Astrocyte of the cerebellum (primary cell): ENCODE results near the gene RHEB.

Source experiments
- DNase-seq: peaks from one replicate; pipeline ENCODE4 v3.0.0-alpha.2; 2011; ENCODE audit warnings: low read depth
- H3K4me3 ChIP-seq: 2 replicates; pipeline ENCODE4 v1.5.1; 2011; ENCODE audit warnings: mild to moderate bottlenecking, low read depth, low read length, moderate library complexity
- in situ Hi-C: cut with HindIII; loops from 2 replicates; pipeline ENCODE4 v1.10.0; 2017; ENCODE audit warnings: low sequenced_read_pairs
- TF ChIP-seq, protein P1 (sequence below): IDR thresholded peaks from 2 replicates; pipeline ENCODE4 v1.5.1; 2012; ENCODE audit warnings: low read length, low read depth, moderate library complexity, mild to moderate bottlenecking; ENCODE audit errors: missing control alignments

The RHEB gene

DNA sequence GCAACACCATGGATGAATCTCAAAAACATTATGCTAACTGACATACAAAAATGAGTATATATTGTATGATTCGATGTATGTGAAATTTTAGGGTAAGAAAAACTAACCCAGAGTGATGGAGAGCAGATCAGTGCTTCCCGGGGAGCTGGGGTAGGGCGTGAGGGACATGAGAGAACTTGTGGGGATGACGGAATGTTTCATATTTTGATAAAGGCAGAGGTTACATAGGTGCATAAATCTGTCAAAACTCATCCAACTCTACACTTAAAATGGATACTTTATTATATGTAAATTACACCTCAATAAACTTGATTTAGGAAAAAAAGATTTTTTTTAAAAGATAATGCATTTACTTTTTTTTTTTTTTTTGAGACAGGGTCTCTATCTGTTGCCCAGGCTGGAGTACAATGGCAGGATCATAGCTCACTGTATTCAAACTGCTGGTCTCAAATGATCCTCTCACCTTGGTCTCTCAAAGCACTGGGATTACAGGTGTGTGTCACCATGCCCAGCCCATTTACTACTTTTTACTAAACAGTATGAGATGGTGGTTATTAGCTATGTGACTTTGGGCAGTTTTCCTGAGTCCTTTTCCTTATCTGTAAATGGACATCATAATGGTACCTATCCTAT lies 13.7 kb downstream of the RHEB start:
- in situ Hi-C loops: no loop called here
- no peak for DNase-seq
- TF ChIP-seq, protein P1, sequence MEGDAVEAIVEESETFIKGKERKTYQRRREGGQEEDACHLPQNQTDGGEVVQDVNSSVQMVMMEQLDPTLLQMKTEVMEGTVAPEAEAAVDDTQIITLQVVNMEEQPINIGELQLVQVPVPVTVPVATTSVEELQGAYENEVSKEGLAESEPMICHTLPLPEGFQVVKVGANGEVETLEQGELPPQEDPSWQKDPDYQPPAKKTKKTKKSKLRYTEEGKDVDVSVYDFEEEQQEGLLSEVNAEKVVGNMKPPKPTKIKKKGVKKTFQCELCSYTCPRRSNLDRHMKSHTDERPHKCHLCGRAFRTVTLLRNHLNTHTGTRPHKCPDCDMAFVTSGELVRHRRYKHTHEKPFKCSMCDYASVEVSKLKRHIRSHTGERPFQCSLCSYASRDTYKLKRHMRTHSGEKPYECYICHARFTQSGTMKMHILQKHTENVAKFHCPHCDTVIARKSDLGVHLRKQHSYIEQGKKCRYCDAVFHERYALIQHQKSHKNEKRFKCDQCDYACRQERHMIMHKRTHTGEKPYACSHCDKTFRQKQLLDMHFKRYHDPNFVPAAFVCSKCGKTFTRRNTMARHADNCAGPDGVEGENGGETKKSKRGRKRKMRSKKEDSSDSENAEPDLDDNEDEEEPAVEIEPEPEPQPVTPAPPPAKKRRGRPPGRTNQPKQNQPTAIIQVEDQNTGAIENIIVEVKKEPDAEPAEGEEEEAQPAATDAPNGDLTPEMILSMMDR: no peak
- no peak overlapping the region for H3K4me3 ChIP-seq

GRCh38 chr7:151505433-151505832 lies 14.3 kb downstream of the RHEB start:
- in situ Hi-C loops: no loop called here
- no peak for DNase-seq
- TF ChIP-seq, protein P1: no peak
- H3K4me3 ChIP-seq: no peak overlapping the region

DNA sequence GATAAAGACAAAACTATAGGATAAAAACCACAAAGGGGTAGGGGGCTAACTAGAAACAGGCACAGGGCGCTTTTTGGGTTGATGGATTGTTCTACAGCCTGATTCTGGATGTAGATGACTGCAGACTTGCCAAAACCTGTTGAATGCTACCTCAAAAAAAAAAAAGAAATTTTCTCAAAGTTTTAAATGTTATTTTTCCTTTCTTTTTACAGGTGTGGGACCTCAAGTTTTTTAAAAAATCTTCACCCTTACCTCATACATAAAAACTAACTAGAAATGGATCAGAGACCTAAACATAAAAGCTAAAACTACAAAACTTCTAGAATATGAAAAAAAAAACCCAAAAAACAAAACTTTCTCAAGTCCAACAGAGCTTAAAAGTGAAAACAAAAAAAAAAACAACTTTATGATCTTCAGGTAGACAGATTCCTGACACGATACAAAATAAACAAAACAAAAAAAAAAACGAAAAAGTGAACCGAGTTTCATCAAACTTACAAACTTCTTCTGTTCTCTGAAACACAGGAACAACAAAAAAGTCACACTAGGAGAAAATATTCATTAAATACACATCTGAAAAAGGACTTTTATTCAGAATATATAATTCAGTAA lies 14.9 kb downstream of the RHEB start:
- in situ Hi-C loops: no loop called here
- TF ChIP-seq, protein P1: no peak

DNA sequence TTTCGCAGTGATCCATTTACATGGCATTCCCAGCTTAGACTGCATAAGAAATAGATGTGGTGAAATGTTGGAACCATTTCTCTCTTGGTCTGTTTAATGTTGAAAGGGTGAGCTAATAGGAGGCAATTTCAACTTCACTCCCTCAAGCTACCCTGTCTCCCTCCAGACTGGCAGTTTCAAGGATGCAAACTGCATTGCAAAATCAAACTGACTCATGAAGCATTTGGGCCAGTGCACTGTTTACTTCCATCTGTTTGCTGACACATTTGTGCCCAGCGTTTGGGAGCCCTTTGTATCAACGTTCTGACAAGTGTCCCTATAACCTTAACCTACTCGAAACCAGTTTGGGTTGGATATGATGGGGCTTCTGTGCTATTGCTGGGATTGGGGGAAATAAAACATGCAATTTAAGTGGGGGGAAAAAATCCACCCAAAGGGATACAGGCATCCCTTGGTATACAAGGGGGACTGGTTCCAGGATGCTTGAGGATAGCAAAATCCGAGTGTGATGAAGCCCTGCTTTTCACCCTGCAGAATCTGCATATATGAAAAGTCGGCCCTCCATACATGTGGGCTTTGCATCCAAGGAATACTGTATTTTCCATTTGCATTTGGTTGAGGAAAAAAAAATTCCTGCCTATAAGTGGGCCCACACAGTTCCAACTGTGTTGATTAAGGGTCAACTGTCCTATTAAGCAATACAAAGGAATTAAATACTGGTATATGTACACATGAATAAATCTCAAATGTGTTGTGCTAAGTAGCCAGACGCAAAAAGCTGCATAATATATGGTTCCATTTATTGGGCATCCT lies 15.6 kb downstream of the RHEB start:
- DNase-seq: no peak
- TF ChIP-seq, protein P1: no peak
- H3K4me3 ChIP-seq: no peak overlapping the region
- in situ Hi-C loops: no loop called here

More for the DNA sequence above, 14.9 kb downstream of the RHEB start:
- no peak for DNase-seq
- no peak overlapping the region for H3K4me3 ChIP-seq

GRCh38 chr7:151501676-151502075 lies 18.0 kb downstream of the RHEB start:
- TF ChIP-seq, protein P1: no peak
- no peak for DNase-seq
- H3K4me3 ChIP-seq: no peak overlapping the region
- in situ Hi-C loops: no loop called here

DNA sequence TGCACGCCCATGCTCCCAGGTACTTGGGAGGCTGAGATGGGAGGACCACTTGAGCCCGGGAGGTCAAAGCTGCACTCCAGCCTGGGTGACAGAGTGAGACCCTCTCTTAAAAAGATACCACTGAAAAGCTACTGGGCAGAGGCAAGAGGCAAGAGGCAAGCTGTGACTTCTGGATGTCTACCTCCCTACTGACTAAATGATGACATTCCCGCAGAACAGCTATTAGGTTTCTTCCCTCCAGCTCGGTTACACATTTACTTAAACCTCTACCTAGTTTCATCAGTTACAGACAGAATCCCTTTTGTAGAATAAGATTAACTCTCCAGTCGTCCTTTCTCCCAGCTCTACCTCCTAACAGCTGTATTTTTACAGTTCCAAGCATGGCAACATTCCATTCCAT lies 21.2 kb downstream of the RHEB start:
- in situ Hi-C loops: no loop called here
- no peak for DNase-seq
- no peak overlapping the region for H3K4me3 ChIP-seq
- TF ChIP-seq, protein P1: no peak
